Measurements from ENCODE around the gene CDK5. TPM values are rescaled to one million over a fixed set of nuclear protein-coding genes. Genes with fewer than 3 reads are reported as not detected.

The CDK5 gene
- total RNA-seq, 1 experiment from 2014 or later = 13.6 TPM

DNA sequence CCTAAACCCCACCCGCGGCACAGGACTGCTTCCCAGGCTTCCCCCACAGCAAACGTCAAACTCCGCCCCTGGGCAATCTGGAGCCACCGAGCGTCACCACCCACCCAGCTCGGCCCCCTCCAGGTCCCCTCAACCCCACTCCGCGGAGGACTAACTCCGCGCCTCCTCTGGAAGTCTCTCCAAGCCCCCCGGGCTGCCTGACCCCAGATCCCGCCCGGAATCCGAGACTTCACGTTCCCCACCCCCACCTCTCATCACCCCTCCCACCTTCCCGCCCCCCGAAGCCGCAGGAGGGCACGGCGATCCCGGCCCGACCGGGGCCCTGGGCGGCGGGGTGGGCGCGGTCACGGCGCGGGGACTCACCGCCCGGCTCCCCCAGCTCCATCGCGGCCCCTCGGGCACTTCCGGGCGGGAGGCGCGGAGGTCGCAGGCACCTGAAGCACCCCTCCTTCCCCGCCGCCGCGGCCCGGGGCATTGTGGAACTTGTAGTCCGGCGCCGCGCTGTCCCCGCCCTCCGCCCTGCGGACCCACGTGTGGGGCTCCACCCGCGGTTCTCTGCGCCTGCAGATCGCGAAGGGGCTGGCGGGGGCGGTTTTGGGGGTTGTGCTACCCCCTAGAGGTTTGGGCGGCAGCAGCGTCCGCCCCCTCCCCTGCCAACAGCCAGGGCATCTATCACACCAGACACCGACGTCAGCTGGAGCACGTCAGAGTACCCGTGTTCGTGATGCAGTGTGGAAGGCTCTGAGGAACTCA is 25.6 kb upstream of the CDK5 start, which contains the start of gene TMUB1:
TMUB1 (minus strand) TSS at position 423 of the 753 bp plus-strand sequence. CDS start 930 bp downstream, outside the sequence.
- Histone ChIP-seq H3K4me3 (ENCODE audit: low read length) (peak within 1 kb of the TSS; percentile 93), H3K27ac (ENCODE audit: low read length) (peak within 1 kb of the TSS; percentile 63), H3K79me2 (ENCODE audit: low read length) (peaks cover 41% of the 10 kb centered on the region), H3K4me2 (ENCODE audit: low read depth, low read length, poor library complexity, severe bottlenecking) (peak within 1 kb of the TSS; percentile 77), H2AFZ (ENCODE audit: low read length) (peak within 1 kb of the TSS; percentile 85), H3K9me2 (replicated peaks; ENCODE audit: insufficient read depth, low read length) (no peaks in the 10 kb centered on the region), H3K9ac (ENCODE audit: low read length) (peak within 1 kb of the TSS; percentile 94), H3K9me3 (ENCODE audit: low read length) (no peaks in the 10 kb centered on the region), H3K27me3 (ENCODE audit: low read length) (no peaks in the 10 kb centered on the region), H4K20me1 (ENCODE audit: insufficient read depth, low read depth, low read length) (peaks cover 4% of the 10 kb centered on the region; the same call in 1 of the 2 replicates), H3K4me1 (ENCODE audit: low read length) (peaks cover 45% of the 10 kb centered on the region), H3K36me3 (ENCODE audit: insufficient read depth, low read length) (no peaks in the 10 kb centered on the region; the same call in 1 of the 2 replicates)
- DNase-seq = peak; percentile 92

DNA sequence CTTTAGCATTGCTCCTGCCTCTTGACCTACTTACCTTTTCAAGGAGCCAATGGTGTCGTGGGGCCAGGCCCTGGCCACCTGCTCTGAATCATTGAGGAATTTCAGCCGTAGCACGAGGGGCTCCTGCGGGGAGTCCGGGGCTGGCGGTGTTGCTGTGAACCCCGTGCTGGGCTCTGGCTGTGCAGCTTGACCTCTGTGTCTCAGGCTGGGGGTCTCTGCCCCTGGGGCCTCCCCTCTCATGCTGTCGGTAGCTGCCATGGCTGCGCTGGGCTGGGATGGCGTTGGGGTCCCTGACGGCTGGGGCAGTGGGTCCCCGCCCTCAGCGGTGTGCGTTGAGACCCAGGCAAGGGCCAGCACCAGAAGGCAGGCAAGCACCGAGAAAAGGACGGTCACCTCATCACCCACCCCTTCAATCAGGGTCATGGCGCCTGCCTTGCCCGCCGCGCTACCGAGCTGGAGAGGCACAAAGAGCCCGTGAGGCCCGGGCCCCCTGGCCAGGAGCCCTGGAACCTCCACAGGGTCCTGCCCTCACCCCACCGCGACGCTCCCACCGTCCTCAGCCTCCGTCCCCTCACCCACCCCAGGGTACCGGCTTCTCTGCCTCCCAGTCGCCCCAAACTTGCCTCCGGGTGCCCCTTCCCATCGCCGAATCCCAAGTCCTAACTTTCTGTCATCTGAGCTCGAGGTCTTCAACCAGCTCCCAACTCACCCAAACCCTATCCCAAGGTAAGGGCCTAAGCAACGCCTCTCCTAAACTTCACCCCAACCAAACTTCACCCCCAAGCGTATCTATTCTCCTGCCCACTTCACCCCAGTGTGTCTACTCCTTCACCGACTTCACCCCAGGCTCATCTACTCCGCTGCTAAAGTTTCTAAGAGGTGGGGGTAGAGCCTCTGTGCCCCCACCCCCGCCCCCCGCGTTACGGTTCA is 24.7 kb upstream of the CDK5 start:
- no peaks in the 10 kb centered on the region for H3K27me3 ChIP-seq (ENCODE audit: low read length)
- no peaks in the 10 kb centered on the region; the same call in 1 of the 2 replicates for H3K36me3 ChIP-seq (ENCODE audit: insufficient read depth, low read length)
- H3K4me2 ChIP-seq (ENCODE audit: low read depth, low read length, poor library complexity, severe bottlenecking) = peak overlapping the region; percentile 77
- H3K79me2 ChIP-seq (ENCODE audit: low read length) = peaks cover 41% of the 10 kb centered on the region
- peak overlapping the region; percentile 85; the same call in 1 of the 2 replicates for H2AFZ ChIP-seq (ENCODE audit: low read length)
- peak overlapping the region; percentile 93 for H3K4me3 ChIP-seq (ENCODE audit: low read length)
- DNase-seq = no peak
- no peaks in the 10 kb centered on the region for H3K9me3 ChIP-seq (ENCODE audit: low read length)
- H4K20me1 ChIP-seq (ENCODE audit: insufficient read depth, low read depth, low read length) = peaks cover 4% of the 10 kb centered on the region; the same call in 1 of the 2 replicates
- peak overlapping the region; percentile 63 for H3K27ac ChIP-seq (ENCODE audit: low read length)
- peaks cover 45% of the 10 kb centered on the region for H3K4me1 ChIP-seq (ENCODE audit: low read length)
- no peaks in the 10 kb centered on the region for H3K9me2 ChIP-seq (replicated peaks; ENCODE audit: insufficient read depth, low read length)
- H3K9ac ChIP-seq (ENCODE audit: low read length) = peak overlapping the region; percentile 94

DNA sequence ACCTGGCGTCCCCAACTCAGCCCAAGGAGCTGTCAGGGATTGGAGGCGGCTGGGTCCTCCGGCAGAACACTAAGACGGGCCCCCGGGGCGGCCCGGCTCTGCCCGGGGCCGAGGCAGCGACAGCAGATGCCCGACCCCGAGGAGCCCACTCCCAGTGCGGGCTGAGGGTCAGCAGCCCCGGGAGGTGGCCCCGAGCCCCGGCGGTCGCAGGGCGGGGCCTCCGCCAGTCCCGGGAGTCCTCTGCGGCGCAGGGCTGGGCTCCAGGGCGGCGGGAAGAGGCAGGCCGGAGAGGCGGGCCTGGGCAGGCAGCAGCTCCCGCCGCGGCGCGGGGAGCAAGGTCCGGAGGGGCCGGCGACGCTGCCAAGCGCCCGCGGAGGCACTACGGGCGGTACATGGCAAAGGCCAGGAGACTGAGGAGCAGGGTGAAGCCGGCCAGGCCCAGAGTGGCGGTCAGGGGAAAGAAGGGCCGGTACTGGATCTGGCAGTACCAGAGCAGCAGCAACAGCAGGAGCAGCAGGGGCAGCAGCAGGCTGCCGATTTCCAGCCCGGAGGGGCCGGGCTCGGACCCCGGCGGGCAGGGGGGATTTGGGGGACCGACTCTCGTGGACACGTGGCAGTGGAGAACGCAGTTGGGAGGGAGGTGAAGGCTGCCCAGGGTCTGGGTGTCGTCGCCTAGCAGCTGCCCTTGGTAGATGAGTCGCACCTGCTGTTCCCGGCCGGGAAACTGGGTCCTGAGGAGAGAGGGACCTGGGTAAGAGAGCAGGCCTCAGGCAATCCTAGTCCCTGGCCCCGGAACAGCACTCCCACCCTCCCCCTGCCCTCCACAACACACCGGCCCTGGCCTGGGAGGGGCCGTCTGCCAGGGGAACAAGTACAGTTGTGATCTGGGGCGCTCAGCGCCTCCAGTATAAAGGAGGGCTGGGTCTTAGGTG is 23.7 kb upstream of the CDK5 start:
- H2AFZ ChIP-seq (ENCODE audit: low read length) = no peak overlapping the region
- peaks cover 4% of the 10 kb centered on the region; the same call in 1 of the 2 replicates for H4K20me1 ChIP-seq (ENCODE audit: insufficient read depth, low read depth, low read length)
- peaks cover 41% of the 10 kb centered on the region for H3K79me2 ChIP-seq (ENCODE audit: low read length)
- peaks cover 45% of the 10 kb centered on the region for H3K4me1 ChIP-seq (ENCODE audit: low read length)
- peak overlapping the region; percentile 94 for H3K9ac ChIP-seq (ENCODE audit: low read length)
- no peaks in the 10 kb centered on the region for H3K9me3 ChIP-seq (ENCODE audit: low read length)
- H3K36me3 ChIP-seq (ENCODE audit: insufficient read depth, low read length) = peaks cover 2% of the 10 kb centered on the region; the same call in 1 of the 2 replicates
- H3K4me2 ChIP-seq (ENCODE audit: low read depth, low read length, poor library complexity, severe bottlenecking) = peak overlapping the region; percentile 77
- H3K27me3 ChIP-seq (ENCODE audit: low read length) = no peaks in the 10 kb centered on the region
- no peak overlapping the region for H3K27ac ChIP-seq (ENCODE audit: low read length)
- H3K4me3 ChIP-seq (ENCODE audit: low read length) = peak overlapping the region; percentile 93; the same call in 1 of the 2 replicates
- H3K9me2 ChIP-seq (replicated peaks; ENCODE audit: insufficient read depth, low read length) = no peaks in the 10 kb centered on the region
- DNase-seq = no peak

DNA sequence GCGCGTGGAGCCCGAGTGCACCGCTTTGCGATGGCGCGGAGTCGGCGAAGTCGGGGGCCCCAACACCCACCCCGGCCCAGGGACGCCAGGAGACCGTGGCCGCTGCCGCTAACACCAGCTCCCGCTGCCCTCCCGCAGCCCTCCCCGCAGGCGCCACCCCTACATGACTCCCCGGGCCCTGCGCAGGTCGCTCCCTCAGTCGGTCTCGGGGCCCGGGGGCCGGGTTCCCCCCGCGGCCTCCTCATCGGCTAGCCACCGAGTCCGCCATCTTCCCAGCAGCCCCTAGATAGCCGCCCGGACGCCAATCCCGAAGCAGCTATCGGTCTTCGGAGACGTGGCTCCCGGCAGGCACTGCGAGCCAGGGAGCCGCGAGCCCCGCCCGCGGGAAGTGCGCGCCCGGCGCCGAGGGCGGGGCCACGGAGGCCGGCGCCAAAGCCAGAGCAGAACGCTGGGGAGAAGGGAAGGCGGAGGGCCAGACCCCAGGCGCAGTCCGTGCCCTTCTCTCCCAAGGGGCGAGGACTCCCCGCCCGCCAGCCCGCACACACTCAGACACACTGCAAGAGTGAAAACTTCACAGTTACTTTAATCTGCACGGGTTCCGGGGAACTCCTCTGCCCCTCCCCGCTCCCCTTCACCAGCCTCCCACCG is 22.9 kb upstream of the CDK5 start, which contains the start of gene FASTK:
FASTK (minus strand) TSS at position 288 of the 648 bp plus-strand sequence; CDS start at position 245, 43 bp downstream.
- Histone ChIP-seq H3K79me2 (ENCODE audit: low read length) (peaks cover 41% of the 10 kb centered on the region), H3K4me1 (ENCODE audit: low read length) (peaks cover 45% of the 10 kb centered on the region), H3K9ac (ENCODE audit: low read length) (peak within 1 kb of the TSS; percentile 94), H3K9me2 (replicated peaks; ENCODE audit: insufficient read depth, low read length) (no peaks in the 10 kb centered on the region), H4K20me1 (ENCODE audit: insufficient read depth, low read depth, low read length) (peaks cover 4% of the 10 kb centered on the region; the same call in 1 of the 2 replicates), H3K36me3 (ENCODE audit: insufficient read depth, low read length) (peaks cover 2% of the 10 kb centered on the region), H2AFZ (ENCODE audit: low read length) (no peak within 1 kb of the TSS; the same call in 1 of the 2 replicates), H3K9me3 (ENCODE audit: low read length) (no peaks in the 10 kb centered on the region), H3K27me3 (ENCODE audit: low read length) (no peaks in the 10 kb centered on the region), H3K4me2 (ENCODE audit: low read depth, low read length, poor library complexity, severe bottlenecking) (peak within 1 kb of the TSS; percentile 77), H3K4me3 (ENCODE audit: low read length) (peak within 1 kb of the TSS; percentile 93), H3K27ac (ENCODE audit: low read length) (peak within 1 kb of the TSS; percentile 51; the same call in 1 of the 2 replicates)
- DNase-seq = peak; percentile 95

DNA sequence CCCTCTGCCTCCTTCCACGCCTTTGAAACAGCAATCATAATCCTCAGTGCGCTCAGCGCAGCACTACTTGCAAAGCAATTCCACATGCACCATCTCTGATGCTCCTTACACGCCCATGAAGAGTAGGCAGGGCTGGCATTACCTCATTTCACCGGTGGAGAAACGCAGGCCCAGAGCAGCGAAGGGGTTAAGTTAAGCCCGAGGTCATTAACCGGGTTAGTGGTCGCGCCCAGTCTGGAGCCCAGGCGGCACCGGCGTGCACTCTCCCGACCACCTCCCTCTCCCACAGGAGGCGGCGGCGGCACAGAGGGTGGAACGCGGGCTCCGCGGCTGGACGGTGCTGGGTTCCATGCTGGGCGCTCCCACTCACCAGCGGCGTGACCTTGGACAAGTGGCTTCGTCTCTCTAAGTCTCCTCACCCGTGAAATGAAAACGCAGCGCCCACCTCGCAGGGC is 22.4 kb upstream of the CDK5 start:
- Histone ChIP-seq H3K4me1 (ENCODE audit: low read length) (peaks cover 43% of the 10 kb centered on the region), H3K9ac (ENCODE audit: low read length) (peak overlapping the region; percentile 94), H4K20me1 (ENCODE audit: insufficient read depth, low read depth, low read length) (peaks cover 4% of the 10 kb centered on the region; the same call in 1 of the 2 replicates), H2AFZ (ENCODE audit: low read length) (no peak overlapping the region; the same call in 1 of the 2 replicates), H3K9me2 (replicated peaks; ENCODE audit: insufficient read depth, low read length) (no peaks in the 10 kb centered on the region), H3K4me3 (ENCODE audit: low read length) (peak overlapping the region; percentile 93), H3K27me3 (ENCODE audit: low read length) (no peaks in the 10 kb centered on the region), H3K79me2 (ENCODE audit: low read length) (peaks cover 41% of the 10 kb centered on the region), H3K27ac (ENCODE audit: low read length) (peak overlapping the region; percentile 51; the same call in 1 of the 2 replicates), H3K9me3 (ENCODE audit: low read length) (no peaks in the 10 kb centered on the region), H3K4me2 (ENCODE audit: low read depth, low read length, poor library complexity, severe bottlenecking) (peak overlapping the region; percentile 77), H3K36me3 (ENCODE audit: insufficient read depth, low read length) (peaks cover 2% of the 10 kb centered on the region)
- DNase-seq = peak; percentile 55

DNA sequence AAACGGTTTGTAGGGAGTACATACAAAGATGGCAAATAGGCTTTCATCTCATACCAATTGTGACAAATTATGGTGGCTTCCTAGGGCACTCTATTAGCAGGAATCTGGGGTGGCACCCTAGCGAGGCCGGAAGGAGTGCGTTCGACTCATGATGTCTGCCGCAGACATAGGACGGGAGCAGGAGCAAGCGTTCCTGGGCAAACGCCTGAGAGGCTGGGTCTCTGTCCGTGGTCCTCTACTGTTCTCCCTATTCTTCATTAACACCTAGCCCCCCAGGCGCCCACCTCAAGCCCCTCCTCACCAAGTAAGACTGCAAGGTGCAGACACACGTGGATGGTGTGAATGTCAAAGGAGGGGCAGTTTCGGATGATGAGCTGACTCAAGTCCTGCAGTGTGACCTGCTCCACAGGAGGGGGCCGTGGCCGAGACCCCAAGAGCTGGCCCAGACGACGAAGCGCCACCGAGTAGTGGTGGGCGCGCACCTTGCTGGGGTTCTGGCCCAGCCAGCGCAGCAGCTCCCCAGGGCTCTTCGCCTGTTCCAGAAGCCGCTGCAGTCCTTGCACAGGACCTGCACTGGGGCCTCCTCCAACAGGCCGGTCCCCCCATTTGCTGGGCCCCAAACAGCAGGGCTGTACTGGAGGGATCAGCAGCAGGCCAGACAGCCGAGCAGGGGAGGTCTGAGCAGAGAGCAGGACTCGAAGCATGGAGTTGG is 21.7 kb upstream of the CDK5 start:
- H3K27ac ChIP-seq (ENCODE audit: low read length) = no peak overlapping the region
- peaks cover 39% of the 10 kb centered on the region for H3K4me1 ChIP-seq (ENCODE audit: low read length)
- DNase-seq = no peak
- H3K79me2 ChIP-seq (ENCODE audit: low read length) = peaks cover 41% of the 10 kb centered on the region
- no peak overlapping the region for H2AFZ ChIP-seq (ENCODE audit: low read length)
- peak overlapping the region; percentile 77 for H3K4me2 ChIP-seq (ENCODE audit: low read depth, low read length, poor library complexity, severe bottlenecking)
- peaks cover 2% of the 10 kb centered on the region for H3K36me3 ChIP-seq (ENCODE audit: insufficient read depth, low read length)
- H3K9me2 ChIP-seq (replicated peaks; ENCODE audit: insufficient read depth, low read length) = no peaks in the 10 kb centered on the region
- H3K27me3 ChIP-seq (ENCODE audit: low read length) = no peaks in the 10 kb centered on the region
- H3K4me3 ChIP-seq (ENCODE audit: low read length) = peak overlapping the region; percentile 93
- H3K9ac ChIP-seq (ENCODE audit: low read length) = peak overlapping the region; percentile 94
- H4K20me1 ChIP-seq (ENCODE audit: insufficient read depth, low read depth, low read length) = peaks cover 4% of the 10 kb centered on the region; the same call in 1 of the 2 replicates
- no peaks in the 10 kb centered on the region for H3K9me3 ChIP-seq (ENCODE audit: low read length)

All from Karpas-422 (cell line).